Mesendoderm (in vitro differentiated cells): ENCODE data around the gene IGLON5.

Source experiments
- DNase-seq: peaks from one replicate; pipeline ENCODE4 v3.0.0; 2013
- H2AK5ac ChIP-seq: 2 replicates; pipeline ENCODE4 v1.6.1; 2013; ENCODE audit warnings: low read length, inconsistent platforms
- H2BK120ac ChIP-seq: 2 replicates; pipeline ENCODE4 v1.6.1; 2013; ENCODE audit warnings: low read depth, mild to moderate bottlenecking, low read length, moderate library complexity, mixed read lengths
- H2BK15ac ChIP-seq: replicated peaks from 2 replicates; pipeline ENCODE4 v1.6.1; 2013; ENCODE audit warnings: low read depth, mild to moderate bottlenecking, moderate library complexity
- H2BK5ac ChIP-seq: 2 replicates; pipeline ENCODE4 v1.6.1; 2013; ENCODE audit warnings: low read length, inconsistent platforms
- H3K18ac ChIP-seq: 2 replicates; pipeline ENCODE4 v1.6.1; 2013; ENCODE audit warnings: mild to moderate bottlenecking, low read length, mixed read lengths
- H3K23ac ChIP-seq: one replicate; pipeline ENCODE4 v1.6.1; 2013; ENCODE audit warnings: low read length
- H3K27ac ChIP-seq: 2 replicates; pipeline ENCODE4 v1.5.1; 2013; ENCODE audit warnings: low read depth, mild to moderate bottlenecking, inconsistent platforms, low read length, moderate library complexity
- H3K27me3 ChIP-seq: 2 replicates; pipeline ENCODE4 v1.6.1; 2013; ENCODE audit warnings: low read length, control low read depth, mild to moderate bottlenecking, inconsistent platforms; ENCODE audit not compliant: insufficient read depth, poor library complexity
- H3K36me3 ChIP-seq: 2 replicates; pipeline ENCODE4 v1.6.1; 2013; ENCODE audit warnings: low read length, inconsistent platforms; ENCODE audit not compliant: control insufficient read depth, insufficient read depth
- H3K4ac ChIP-seq: one replicate; pipeline ENCODE4 v1.6.1; 2013; ENCODE audit warnings: low read depth, mild to moderate bottlenecking, low read length, moderate library complexity
- H3K4me1 ChIP-seq: 2 replicates; pipeline ENCODE4 v1.6.1; 2013; ENCODE audit warnings: low read depth, low read length, inconsistent platforms; ENCODE audit not compliant: control insufficient read depth
- H3K4me2 ChIP-seq: 2 replicates; pipeline ENCODE4 v1.6.1; 2013; ENCODE audit warnings: low read length
- H3K4me3 ChIP-seq: 2 replicates; pipeline ENCODE4 v1.5.1; 2013; ENCODE audit warnings: mild to moderate bottlenecking, low read length
- H3K56ac ChIP-seq: one replicate; pipeline ENCODE4 v1.6.1; 2013; ENCODE audit warnings: low read length
- H3K79me1 ChIP-seq: 2 replicates; pipeline ENCODE4 v1.6.1; 2013; ENCODE audit warnings: low read length, inconsistent platforms
- H3K79me2 ChIP-seq: 2 replicates; pipeline ENCODE4 v1.6.1; 2013; ENCODE audit warnings: mild to moderate bottlenecking, low read length; ENCODE audit not compliant: control insufficient read depth, insufficient read depth
- H3K9ac ChIP-seq: 2 replicates; pipeline ENCODE4 v1.6.1; 2013; ENCODE audit warnings: low read length, inconsistent platforms
- H4K5ac ChIP-seq: one replicate; pipeline ENCODE4 v1.6.1; 2013; ENCODE audit warnings: low read length
- H4K8ac ChIP-seq: one replicate; pipeline ENCODE4 v1.6.1; 2013; ENCODE audit warnings: low read depth, mild to moderate bottlenecking, control low read depth, low read length, moderate library complexity
- WGBS: extraction: QIAGEN DNeasy Blood & Tissue Kit; methylation state at CpG from one replicate; pipeline ENCODE4 v1.1.7; 2013; ENCODE audit warnings: low lambda C conversion rate, missing lambda C conversion rate; ENCODE audit not compliant: insufficient coverage; ENCODE audit errors: extremely low coverage; 5-methylcytosine and 5-hydroxymethylcytosine counted together

The IGLON5 gene

GRCh38 chr19:51324167-51324481 lies 12.7 kb downstream of the IGLON5 start:
- H3K4me1 ChIP-seq: no peaks in the 10 kb centered on the region
- no peak overlapping the region for H3K18ac ChIP-seq
- no peaks in the 10 kb centered on the region for H3K27me3 ChIP-seq
- H4K8ac ChIP-seq: no peak overlapping the region
- no peak overlapping the region for H3K56ac ChIP-seq
- H3K23ac ChIP-seq: no peak overlapping the region
- no peak overlapping the region for H3K4me3 ChIP-seq
- H3K79me1 ChIP-seq: no peaks in the 10 kb centered on the region
- H3K27ac ChIP-seq: no peak overlapping the region
- H4K5ac ChIP-seq: no peak overlapping the region
- H3K9ac ChIP-seq: no peak overlapping the region
- no peak overlapping the region for H3K4me2 ChIP-seq
- H3K79me2 ChIP-seq: no peaks in the 10 kb centered on the region
- H2AK5ac ChIP-seq: no peak overlapping the region
- no peak overlapping the region for H2BK120ac ChIP-seq
- H3K4ac ChIP-seq: no peak overlapping the region
- no peaks in the 10 kb centered on the region for H3K36me3 ChIP-seq
- H2BK15ac ChIP-seq: no peak overlapping the region
- DNase-seq: no peak
- no peak overlapping the region for H2BK5ac ChIP-seq
- WGBS: no CpG with 5 or more reads among the region's 6 CpGs

- Histone ChIP-seq H4K5ac (no peak overlapping the region), H3K4ac (no peak overlapping the region), H3K56ac (no peak overlapping the region), H3K79me1 (no peaks in the 10 kb centered on the region), H2AK5ac (no peak overlapping the region), H3K27ac (no peak overlapping the region), H2BK5ac (no peak overlapping the region), H3K9ac (no peak overlapping the region), H3K27me3 (no peaks in the 10 kb centered on the region), H4K8ac (no peak overlapping the region), H2BK15ac (no peak overlapping the region), H3K4me2 (no peak overlapping the region), H2BK120ac (no peak overlapping the region), H3K23ac (no peak overlapping the region), H3K18ac (no peak overlapping the region), H3K36me3 (no peaks in the 10 kb centered on the region), H3K4me3 (no peak overlapping the region), H3K79me2 (no peaks in the 10 kb centered on the region), H3K4me1 (no peaks in the 10 kb centered on the region)
- WGBS: no CpG with 5 or more reads among the region's 26 CpGs
- no peak for DNase-seq
These were observed 13.9 kb downstream of the IGLON5 start for GRCh38 chr19:51325161-51325976.

- Histone ChIP-seq H3K23ac (no peak overlapping the region), H3K18ac (no peak overlapping the region), H3K36me3 (no peaks in the 10 kb centered on the region), H2BK120ac (no peak overlapping the region), H3K27ac (no peak overlapping the region), H3K27me3 (no peaks in the 10 kb centered on the region), H3K79me2 (no peaks in the 10 kb centered on the region), H3K79me1 (no peaks in the 10 kb centered on the region), H3K4me2 (no peak overlapping the region), H3K9ac (no peak overlapping the region), H4K5ac (no peak overlapping the region), H2AK5ac (no peak overlapping the region), H3K4ac (no peak overlapping the region), H2BK15ac (no peak overlapping the region), H3K4me1 (no peaks in the 10 kb centered on the region), H3K4me3 (no peak overlapping the region), H2BK5ac (no peak overlapping the region), H4K8ac (no peak overlapping the region), H3K56ac (no peak overlapping the region)
- no peak for DNase-seq
- no CpG with 5 or more reads among the region's 36 CpGs for WGBS
These were observed 15.0 kb downstream of the IGLON5 start for GRCh38 chr19:51326216-51327065.

- Histone ChIP-seq H3K9ac (peak overlapping the region; percentile 79), H3K23ac (no peak overlapping the region), H3K4me1 (no peaks in the 10 kb centered on the region), H3K79me2 (no peaks in the 10 kb centered on the region), H3K4me2 (peak overlapping the region; percentile 71), H3K27ac (no peak overlapping the region), H4K5ac (no peak overlapping the region), H3K56ac (peak overlapping the region; percentile 91), H3K36me3 (no peaks in the 10 kb centered on the region), H2BK5ac (no peak overlapping the region), H2BK120ac (no peak overlapping the region), H3K4me3 (no peak overlapping the region), H4K8ac (no peak overlapping the region), H3K4ac (no peak overlapping the region), H3K79me1 (no peaks in the 10 kb centered on the region), H3K27me3 (no peaks in the 10 kb centered on the region), H2BK15ac (no peak overlapping the region), H2AK5ac (no peak overlapping the region), H3K18ac (peak overlapping the region; percentile 24)
- WGBS: no CpG with 5 or more reads among the region's 75 CpGs
- peak; percentile 82 for DNase-seq
These were observed 15.9 kb downstream of the IGLON5 start for GRCh38 chr19:51327066-51328001.

- no peak overlapping the region for H3K4me2 ChIP-seq
- WGBS: no CpG with 5 or more reads among the region's 5 CpGs
These were observed 18.0 kb downstream of the IGLON5 start for GRCh38 chr19:51329411-51329810.

More at GRCh38 chr19:51329411-51329810, 18.0 kb downstream of the IGLON5 start:
- Histone ChIP-seq H4K8ac (no peak overlapping the region), H3K36me3 (no peaks in the 10 kb centered on the region), H3K79me1 (no peaks in the 10 kb centered on the region), H4K5ac (no peak overlapping the region), H3K18ac (no peak overlapping the region), H3K4me1 (no peaks in the 10 kb centered on the region), H2AK5ac (no peak overlapping the region), H2BK15ac (no peak overlapping the region), H3K9ac (no peak overlapping the region), H2BK5ac (no peak overlapping the region), H3K79me2 (no peaks in the 10 kb centered on the region), H2BK120ac (no peak overlapping the region), H3K56ac (no peak overlapping the region), H3K23ac (no peak overlapping the region), H3K4ac (no peak overlapping the region), H3K27ac (no peak overlapping the region), H3K4me3 (no peak overlapping the region), H3K27me3 (no peaks in the 10 kb centered on the region)
- no peak for DNase-seq
